Measurements from ENCODE around the gene ADGRB2. TPM values are rescaled to one million over a fixed set of nuclear protein-coding genes. Genes with fewer than 3 reads are reported as not detected.

The ADGRB2 gene
- total and polyA plus RNA-seq, 12 donors: 0.91 to 17.9 (median 8.6) TPM

GRCh38 chr1:31745946-31746670 is 18.0 kb downstream of the ADGRB2 start:
- ATAC-seq: no peak
- 47 to 53% methylated on average over 15 of the region's 15 CpGs for WGBS, 2 donors

GRCh38 chr1:31745096-31745945 is 18.8 kb downstream of the ADGRB2 start:
- Histone ChIP-seq H3K4me3 (no peak overlapping the region), H3K27me3 (no peaks in the 10 kb centered on the region), H3K36me3 (no peaks in the 10 kb centered on the region), H3K4me1 (peaks cover 0 to 37% (median 14%) of the 10 kb centered on the region in 9 donors), H3K27ac (no peak overlapping the region), H3K9me3 (no peaks in the 10 kb centered on the region)
- TF ChIP-seq CTCF (IDR thresholded peaks at IDR 0.05): peak; percentile 24 to 81 (median 76)
- intact Hi-C loops (cut with DNase I): loop anchor here in 3 of 10 donors (10.0 kb wide), 1 partner anchor 81 kb away; no protein-coding TSS in a partner anchor
- ATAC-seq (peak; percentile 48 to 84 (median 74)), DNase-seq (peak; percentile 59 to 61)
- WGBS, 2 donors: 43 to 50% methylated on average over 4 of the region's 4 CpGs

More at GRCh38 chr1:31745946-31746670, 18.0 kb downstream of the ADGRB2 start:
- Histone ChIP-seq H3K36me3 (no peaks in the 10 kb centered on the region), H3K4me3 (no peak overlapping the region), H3K27me3 (no peaks in the 10 kb centered on the region), H3K27ac (no peak overlapping the region), H3K9me3 (no peaks in the 10 kb centered on the region), H3K4me1 (peaks cover 4 to 45% (median 22%) of the 10 kb centered on the region in 9 donors)
- no peak for DNase-seq
- peak in 1 of 9 donors; percentile 5 for TF ChIP-seq CTCF (IDR thresholded peaks at IDR 0.05)
- intact Hi-C loops (cut with DNase I): loop anchor here in 3 of 10 donors (10.0 kb wide), 1 partner anchor 81 kb away; no protein-coding TSS in a partner anchor

GRCh38 chr1:31744165-31744888 is 19.8 kb downstream of the ADGRB2 start:
- Histone ChIP-seq H3K9me3 (no peaks in the 10 kb centered on the region), H3K4me3 (no peak overlapping the region), H3K36me3 (no peaks in the 10 kb centered on the region), H3K27ac (no peak overlapping the region), H3K27me3 (no peaks in the 10 kb centered on the region), H3K4me1 (peaks cover 0 to 31% (median 10%) of the 10 kb centered on the region in 9 donors)
- 91 to 92% methylated on average over 28 of the region's 28 CpGs for WGBS, 2 donors
- no peak for TF ChIP-seq CTCF (IDR thresholded peaks at IDR 0.05)
- no peak for ATAC-seq
- intact Hi-C loops (cut with DNase I): loop anchor here in 3 of 10 donors (10.0 kb wide), 1 partner anchor 80 kb away; no protein-coding TSS in a partner anchor
- DNase-seq: no peak

All from heart right ventricle (tissue), 16 donors.